Activated T-helper 2 cell treated with anti-CD3 and anti-CD28 coated beads, Interferon-gamma antibody, Interleukin-2, Interleukin-4, amounts not matched to agents 10 μg/mL and 5 μg/mL and 100 μg/mL, durations not matched to agents 14 hours and 24 hours and 36 hours (primary cell): Measurements from ENCODE around the gene CDC42EP5. TPM values are rescaled to one million over a fixed set of nuclear protein-coding genes. Genes with fewer than 3 reads are reported as not detected.

Source experiments
- DNase-seq: peaks from one replicate; pipeline ENCODE4 v3.0.0; 2021; ENCODE audit warnings: low spot score
- H3K27ac Mint-ChIP-seq: one replicate; pipeline ENCODE4 v1.8.0; 2021; ENCODE audit warnings: mixed read lengths
- H3K27me3 Mint-ChIP-seq: one replicate; pipeline ENCODE4 v1.8.0; 2021; ENCODE audit warnings: low read depth, mixed read lengths
- H3K36me3 Mint-ChIP-seq: one replicate; pipeline ENCODE4 v1.8.0; 2021; ENCODE audit warnings: low read depth, mixed read lengths
- H3K4me1 Mint-ChIP-seq: one replicate; pipeline ENCODE4 v1.8.0; 2021; ENCODE audit warnings: low read depth, mixed read lengths
- H3K4me3 Mint-ChIP-seq: one replicate; pipeline ENCODE4 v1.8.0; 2021; ENCODE audit warnings: low read depth, mild to moderate bottlenecking, moderate library complexity, mixed read lengths
- H3K9me3 Mint-ChIP-seq: one replicate; pipeline ENCODE4 v1.8.0; 2021; ENCODE audit warnings: mixed read lengths
- intact Hi-C: fragments of 100-400 bp; cut with micrococcal nuclease; formaldehyde crosslinking; loops from one replicate; pipeline ENCODE4 v1.15.1; 2023
- total RNA-seq: library from RNA; stranded (reverse); gene quantifications from 2 replicates; pipeline ENCODE4 v1.2.3, GENCODE V29; 2022

The CDC42EP5 gene
- total RNA-seq, 1 donor from 2014 or later = 1.0 TPM

DNA sequence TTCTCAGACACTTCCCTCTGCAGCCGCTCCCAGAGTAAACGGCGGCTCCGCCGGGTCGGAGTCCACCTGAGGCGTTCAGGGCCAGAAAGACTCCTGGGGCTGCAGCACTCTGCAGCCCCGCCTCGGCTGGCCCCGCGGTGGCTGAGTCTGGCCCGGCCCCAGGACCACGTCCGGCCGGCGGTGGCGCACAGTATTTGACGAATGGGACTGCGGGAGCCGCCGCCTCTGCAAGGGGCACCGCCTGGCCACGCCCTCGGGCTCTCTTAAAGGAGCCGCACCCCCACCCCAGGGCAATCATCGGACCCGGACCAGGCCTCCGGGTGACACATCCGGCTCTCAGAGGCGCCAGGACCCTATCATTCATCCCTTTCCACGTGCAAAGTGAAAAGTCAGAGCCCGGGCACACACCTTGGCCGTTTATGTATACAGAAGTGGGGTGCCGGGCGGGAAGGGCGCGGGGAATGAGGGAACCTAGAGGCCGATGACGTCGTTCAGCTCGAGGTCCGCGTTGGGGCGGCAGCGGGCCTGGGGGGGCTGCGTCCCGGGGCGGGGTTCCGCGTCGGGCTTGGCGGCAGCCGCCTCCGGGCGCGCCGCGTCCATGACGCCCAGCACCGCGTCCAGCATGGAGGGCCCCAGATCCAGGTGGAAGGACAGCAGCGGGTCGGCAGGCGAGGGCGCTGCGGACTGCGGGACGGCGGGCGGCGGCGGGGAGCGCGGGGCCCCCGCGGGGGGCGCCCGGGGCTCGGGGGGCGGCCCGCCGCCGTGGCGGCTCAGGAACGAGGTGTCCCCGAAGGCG is 8.3 kb downstream of the CDC42EP5 start:
- Mint-ChIP-seq H3K36me3 (peaks cover 17% of the 10 kb centered on the region), H3K27ac (peak overlapping the region; percentile 92), H3K4me3 (peak overlapping the region; percentile 83), H3K4me1 (peaks cover 9% of the 10 kb centered on the region), H3K27me3 (peaks cover 22% of the 10 kb centered on the region), H3K9me3 (no peaks in the 10 kb centered on the region)
- peak; percentile 80 for DNase-seq
- intact Hi-C loops = loop anchor here (1.0 to 10.0 kb wide), 8 partner anchors 16 to 1157 kb away; partner anchors contain the start of genes KMT5C, LENG8, MYADM and NDUFA3

GRCh38 chr19:54464044-54464629 is 9.0 kb downstream of the CDC42EP5 start:
- H3K4me3 Mint-ChIP-seq = peak overlapping the region; percentile 83
- peaks cover 23% of the 10 kb centered on the region for H3K36me3 Mint-ChIP-seq
- H3K27ac Mint-ChIP-seq = peak overlapping the region; percentile 92
- H3K9me3 Mint-ChIP-seq = no peaks in the 10 kb centered on the region
- H3K27me3 Mint-ChIP-seq = peaks cover 15% of the 10 kb centered on the region
- intact Hi-C loops = loop anchor here (1.0 to 10.0 kb wide), 8 partner anchors 15 to 1158 kb away; partner anchors contain the start of genes KMT5C, LENG8, MYADM and NDUFA3
- peak; percentile 83 for DNase-seq
- H3K4me1 Mint-ChIP-seq = peaks cover 12% of the 10 kb centered on the region

DNA sequence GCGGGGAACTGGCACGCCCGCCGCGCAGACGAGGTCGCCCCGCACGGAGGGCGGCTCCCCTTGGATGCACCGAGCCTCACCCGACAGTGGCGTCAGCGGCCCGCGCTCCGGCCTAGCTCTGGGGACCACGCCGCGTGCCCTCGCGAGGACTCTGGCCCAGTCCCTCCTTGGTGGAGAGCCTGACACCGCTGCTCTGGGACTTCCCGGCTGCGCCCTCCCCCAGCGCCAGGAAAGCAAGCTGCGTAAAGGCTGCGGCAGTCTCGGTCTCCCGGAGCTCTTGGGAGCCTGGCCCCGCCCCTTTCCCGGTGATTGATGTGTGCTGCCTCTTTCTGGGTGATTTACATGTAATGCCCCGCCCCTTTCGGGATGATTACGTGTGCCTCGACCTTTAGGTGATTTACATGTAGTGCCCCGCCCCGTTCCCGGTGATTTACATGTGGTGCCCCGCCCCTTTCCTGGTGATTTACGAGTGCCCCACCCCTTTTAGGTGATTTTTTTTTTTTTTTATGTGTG is 9.5 kb downstream of the CDC42EP5 start, which contains the start of gene LENG9:
LENG9 (minus strand) TSS at position 248 of the 513 bp plus-strand sequence. CDS start 252 bp downstream, outside the sequence.
- Mint-ChIP-seq H3K27ac (peak within 1 kb of the TSS; percentile 92), H3K36me3 (peaks cover 28% of the 10 kb centered on the region), H3K9me3 (no peaks in the 10 kb centered on the region), H3K4me1 (peaks cover 12% of the 10 kb centered on the region), H3K4me3 (peak within 1 kb of the TSS; percentile 83), H3K27me3 (peaks cover 11% of the 10 kb centered on the region)
- intact Hi-C loops = loop anchor here (1.0 to 10.0 kb wide), 8 partner anchors 14 to 1159 kb away; partner anchors contain the start of genes KMT5C, LENG8, MYADM and NDUFA3
- DNase-seq = peak; percentile 95

DNA sequence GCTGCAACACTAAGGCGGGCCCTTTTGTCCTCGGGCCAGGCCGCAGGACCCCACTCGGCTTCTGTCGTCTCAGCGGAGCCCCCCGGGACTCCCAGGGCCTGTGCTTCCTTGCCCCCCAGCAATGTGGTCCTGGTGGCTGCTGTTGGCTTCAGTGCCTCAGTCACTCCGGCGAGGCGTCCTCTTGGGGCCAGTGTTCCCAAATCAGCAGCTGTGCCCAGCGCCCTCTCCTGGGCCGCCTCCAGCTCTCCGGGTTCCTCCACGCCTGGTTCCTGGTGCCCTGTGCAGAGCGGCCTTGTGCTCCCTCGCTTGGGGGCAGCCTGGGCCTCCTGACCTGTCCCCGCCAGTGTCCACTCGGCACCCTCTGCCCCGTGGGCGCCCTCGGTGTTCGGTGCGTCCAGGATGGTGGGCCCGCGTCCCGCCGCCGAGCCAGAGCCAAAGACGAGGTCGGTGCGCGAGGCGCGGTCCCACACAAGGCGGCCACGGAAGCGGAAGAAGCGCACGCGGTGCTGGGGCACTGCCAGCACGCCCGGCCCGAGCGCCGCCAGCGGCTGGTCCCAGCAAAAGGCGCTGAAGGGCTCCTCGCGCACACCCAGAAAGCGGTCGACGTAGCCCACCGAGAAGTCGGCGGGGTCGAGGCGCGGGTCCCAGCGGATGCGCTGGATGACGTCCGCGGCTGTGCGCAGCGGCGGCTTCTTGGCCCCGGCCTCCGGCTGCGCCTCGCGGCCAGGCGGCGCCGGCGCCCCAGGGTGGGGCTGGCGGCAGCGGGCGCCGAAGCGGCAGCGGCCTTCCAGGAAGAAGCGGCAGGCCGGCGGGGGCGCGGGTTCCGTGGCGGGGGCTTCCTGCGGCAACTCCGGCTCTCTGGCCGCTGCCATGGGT is 10.2 kb downstream of the CDC42EP5 start:
- Mint-ChIP-seq H3K4me3 (peak overlapping the region; percentile 83), H3K36me3 (peaks cover 35% of the 10 kb centered on the region), H3K27ac (peak overlapping the region; percentile 52), H3K27me3 (peaks cover 4% of the 10 kb centered on the region), H3K9me3 (no peaks in the 10 kb centered on the region), H3K4me1 (peaks cover 12% of the 10 kb centered on the region)
- intact Hi-C loops = loop anchor here (5.0 to 10.0 kb wide), 6 partner anchors 361 to 1159 kb away; partner anchors contain the start of genes KMT5C, MYADM, NDUFA3 and OSCAR
- peak; percentile 69 for DNase-seq

- Mint-ChIP-seq H3K4me3 (peak overlapping the region; percentile 70), H3K4me1 (peaks cover 12% of the 10 kb centered on the region), H3K27me3 (peaks cover 4% of the 10 kb centered on the region), H3K9me3 (no peaks in the 10 kb centered on the region), H3K27ac (no peak overlapping the region), H3K36me3 (peaks cover 36% of the 10 kb centered on the region)
- intact Hi-C loops = loop anchor here (5.0 to 10.0 kb wide), 6 partner anchors 360 to 1160 kb away; partner anchors contain the start of genes KMT5C, MYADM, NDUFA3 and OSCAR
- no peak for DNase-seq
These were observed 10.9 kb downstream of the CDC42EP5 start for GRCh38 chr19:54462047-54462654.

DNA sequence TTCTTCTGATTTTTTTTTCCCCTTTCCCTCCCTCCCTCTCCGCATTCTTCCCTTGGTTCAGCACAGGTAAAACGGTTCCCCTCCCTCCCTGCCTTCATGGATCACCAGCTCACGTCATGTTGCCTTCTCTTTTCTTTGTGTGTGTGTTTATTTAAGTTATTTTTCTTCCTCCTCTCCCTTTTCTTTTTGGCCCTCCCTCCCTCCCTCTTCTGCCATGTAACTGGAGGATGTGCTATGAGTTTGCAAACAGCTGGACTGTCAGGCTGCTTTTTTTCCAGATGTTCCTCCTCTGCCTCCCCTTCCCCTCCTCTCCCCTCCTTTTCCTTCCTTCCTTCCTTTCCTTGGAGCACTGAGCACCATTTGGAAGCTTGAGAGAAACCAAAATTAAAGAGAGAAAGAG is 11.5 kb downstream of the CDC42EP5 start:
- H3K27ac Mint-ChIP-seq = no peak overlapping the region
- intact Hi-C loops = loop anchor here (5.0 to 10.0 kb wide), 6 partner anchors 359 to 1161 kb away; partner anchors contain the start of genes KMT5C, MYADM, NDUFA3 and OSCAR
- peaks cover 36% of the 10 kb centered on the region for H3K36me3 Mint-ChIP-seq
- no peak for DNase-seq
- peaks cover 12% of the 10 kb centered on the region for H3K4me1 Mint-ChIP-seq
- H3K9me3 Mint-ChIP-seq = no peaks in the 10 kb centered on the region
- H3K4me3 Mint-ChIP-seq = peak overlapping the region; percentile 70
- H3K27me3 Mint-ChIP-seq = peaks cover 2% of the 10 kb centered on the region

DNA sequence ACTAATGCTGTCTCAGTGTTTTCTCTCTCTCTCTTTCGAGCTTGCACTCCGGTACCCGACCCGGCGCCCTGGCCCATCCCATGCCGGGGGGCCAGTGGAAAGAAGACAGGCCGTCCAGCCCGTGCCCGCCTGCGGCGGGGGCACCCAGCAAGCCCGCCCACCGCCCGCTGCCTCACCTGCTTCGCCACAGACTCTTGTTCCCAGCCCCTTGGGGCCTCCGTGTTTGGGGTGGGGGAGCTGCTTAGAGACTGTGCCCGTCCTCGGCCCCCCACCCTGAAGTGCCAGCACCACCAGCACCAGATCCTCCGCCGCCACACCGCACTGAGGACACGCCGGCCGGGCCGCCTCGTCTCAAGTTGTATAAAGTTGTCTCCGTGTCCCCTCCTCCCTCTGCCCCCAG is 11.9 kb downstream of the CDC42EP5 start:
- intact Hi-C loops = loop anchor here (5.0 to 10.0 kb wide), 6 partner anchors 359 to 1161 kb away; partner anchors contain the start of genes KMT5C, MYADM, NDUFA3 and OSCAR
- peaks cover 39% of the 10 kb centered on the region for H3K36me3 Mint-ChIP-seq
- peaks cover 2% of the 10 kb centered on the region for H3K27me3 Mint-ChIP-seq
- peaks cover 12% of the 10 kb centered on the region for H3K4me1 Mint-ChIP-seq
- no peak for DNase-seq
- H3K27ac Mint-ChIP-seq = no peak overlapping the region
- H3K9me3 Mint-ChIP-seq = no peaks in the 10 kb centered on the region
- peak overlapping the region; percentile 70 for H3K4me3 Mint-ChIP-seq

- H3K4me1 Mint-ChIP-seq = peaks cover 10% of the 10 kb centered on the region
- peaks cover 45% of the 10 kb centered on the region for H3K36me3 Mint-ChIP-seq
- no peak for DNase-seq
- no peak overlapping the region for H3K4me3 Mint-ChIP-seq
- H3K27me3 Mint-ChIP-seq = peaks cover 2% of the 10 kb centered on the region
- no peak overlapping the region for H3K27ac Mint-ChIP-seq
- intact Hi-C loops = loop anchor here (5.0 to 10.0 kb wide), 6 partner anchors 358 to 1162 kb away; partner anchors contain the start of genes KMT5C, MYADM, NDUFA3 and OSCAR
- H3K9me3 Mint-ChIP-seq = no peaks in the 10 kb centered on the region
These were observed 12.7 kb downstream of the CDC42EP5 start for GRCh38 chr19:54460230-54461005.

DNA sequence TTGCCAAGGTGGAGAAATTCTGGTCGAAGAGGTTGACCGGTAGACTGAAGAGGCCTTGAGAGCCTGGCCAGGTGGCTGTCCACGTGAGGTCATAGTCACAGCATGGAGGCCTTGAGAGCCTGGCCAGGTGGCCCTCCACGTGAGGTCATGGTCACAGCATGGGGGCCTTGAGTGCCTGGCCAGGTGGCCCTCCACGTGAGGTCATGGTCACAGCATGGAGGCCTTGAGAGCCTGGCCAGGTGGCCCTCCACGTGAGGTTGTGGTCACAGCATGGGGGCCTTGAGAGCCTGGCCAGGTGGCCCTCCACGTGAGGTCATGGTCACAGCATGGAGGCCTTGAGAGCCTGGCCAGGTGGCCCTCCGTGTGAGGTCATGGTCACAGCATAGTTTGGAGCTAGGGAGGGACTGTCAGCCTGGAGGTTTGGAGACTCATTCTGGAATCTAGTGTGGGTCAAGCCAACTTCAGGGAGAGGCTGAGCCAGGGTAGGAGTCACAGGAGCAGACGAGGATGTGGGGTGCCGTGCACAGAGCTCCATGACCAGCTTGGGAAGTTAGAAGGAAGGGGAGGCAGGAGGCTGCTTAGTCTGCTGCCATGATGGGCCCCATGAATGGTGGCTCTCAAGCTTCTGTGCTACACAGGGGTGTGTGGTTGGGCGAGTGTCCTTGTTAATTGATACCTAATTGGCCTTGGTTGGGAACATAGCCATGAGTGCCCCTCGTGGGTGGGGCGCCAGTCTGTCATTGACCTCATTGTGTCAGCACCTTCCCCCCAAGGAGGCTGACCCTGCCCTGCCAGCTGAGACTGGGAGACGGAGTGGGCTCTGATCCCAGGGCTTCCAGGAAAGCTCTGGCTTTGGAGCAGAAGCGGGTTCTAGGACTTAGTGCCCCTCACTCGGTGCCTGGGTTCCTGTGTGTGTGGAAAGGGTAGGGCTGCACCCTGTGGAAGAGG is 13.5 kb downstream of the CDC42EP5 start:
- H3K27ac Mint-ChIP-seq = no peak overlapping the region
- DNase-seq = no peak
- no peaks in the 10 kb centered on the region for H3K9me3 Mint-ChIP-seq
- no peaks in the 10 kb centered on the region for H3K27me3 Mint-ChIP-seq
- H3K36me3 Mint-ChIP-seq = peaks cover 54% of the 10 kb centered on the region
- H3K4me3 Mint-ChIP-seq = peak overlapping the region; percentile 0
- intact Hi-C loops = loop anchor here (5.0 to 10.0 kb wide), 6 partner anchors 357 to 1163 kb away; partner anchors contain the start of genes KMT5C, MYADM, NDUFA3 and OSCAR
- H3K4me1 Mint-ChIP-seq = peaks cover 7% of the 10 kb centered on the region

GRCh38 chr19:54458648-54459281 is 14.3 kb downstream of the CDC42EP5 start:
- Mint-ChIP-seq H3K4me1 (peaks cover 3% of the 10 kb centered on the region), H3K27me3 (no peaks in the 10 kb centered on the region), H3K9me3 (no peaks in the 10 kb centered on the region), H3K36me3 (peaks cover 62% of the 10 kb centered on the region), H3K4me3 (no peak overlapping the region), H3K27ac (no peak overlapping the region)
- DNase-seq = no peak
- intact Hi-C loops = no loop called here
